Stimulated activated CD8-positive, alpha-beta memory T cell treated with anti-CD3 and anti-CD28 coated beads, Interleukin-2, amount 100 ng/mL, for 48 hours (primary cell): ENCODE data around the gene ANTXR1.

ENCODE experiments used
- DNase-seq, 2 donors: peaks; one replicate each; pipeline ENCODE4 v3.0.0-alpha.2; 2020; ENCODE audit warnings: low read depth in 2 of 2

Gene ANTXR1

DNA sequence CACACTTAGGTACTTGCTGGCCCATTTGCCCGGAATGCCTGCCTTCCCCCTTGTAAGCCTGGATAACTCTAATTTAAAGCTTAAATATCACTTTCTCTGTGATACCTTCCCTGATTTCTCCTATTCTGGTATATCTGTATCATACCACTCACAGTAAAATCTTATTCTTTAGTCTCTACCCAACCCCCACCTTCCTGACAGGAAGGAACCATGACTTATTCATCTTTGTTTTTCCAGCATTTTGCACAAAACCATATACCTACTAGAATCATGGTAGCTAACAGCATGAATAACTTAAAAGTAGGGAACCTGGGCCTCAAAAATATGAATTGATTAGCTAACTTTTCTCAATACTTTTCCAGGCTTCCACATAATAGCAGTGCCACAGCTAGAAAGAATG is 262.5 kb downstream of the ANTXR1 start:
- DNase-seq, result no peak

DNA sequence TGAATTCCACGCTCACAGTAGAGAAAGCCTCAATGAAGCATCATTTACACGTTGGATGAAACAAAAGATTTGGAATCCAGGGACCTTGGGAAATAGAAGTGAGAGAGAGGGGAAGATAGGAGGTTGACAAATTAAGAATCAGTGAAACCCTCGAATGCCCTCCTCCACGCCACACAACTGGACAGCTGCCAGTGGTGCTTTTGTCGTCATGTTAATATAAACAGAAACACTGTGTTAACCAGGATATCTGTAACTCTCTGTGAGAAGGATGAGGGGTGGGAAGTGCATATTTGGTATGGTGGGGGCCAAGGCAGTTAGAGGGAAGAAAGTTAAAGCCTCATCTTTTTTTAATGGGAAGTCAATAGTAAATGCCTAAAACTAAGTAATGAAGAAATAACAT is 265.4 kb downstream of the ANTXR1 start:
- DNase-seq, result no peak

DNA sequence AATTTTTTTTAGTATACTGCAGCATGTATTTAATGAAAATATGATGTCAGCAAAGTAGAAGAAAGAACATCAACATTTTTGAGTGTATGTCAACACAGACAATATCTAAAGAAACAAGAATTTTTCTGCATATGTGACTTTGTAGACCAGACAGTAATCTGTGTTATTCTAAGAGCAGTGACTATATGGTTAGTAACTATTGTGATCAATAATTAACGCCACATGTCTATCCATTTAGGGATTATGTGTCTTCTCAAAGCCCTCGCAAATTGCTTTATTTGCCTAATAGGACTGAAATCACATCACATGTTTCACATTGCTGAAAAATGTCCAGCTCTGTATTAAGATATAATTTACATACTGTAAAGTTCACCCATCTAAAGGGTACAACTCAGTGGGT is 266.2 kb downstream of the ANTXR1 start:
- DNase-seq, result no peak

DNA sequence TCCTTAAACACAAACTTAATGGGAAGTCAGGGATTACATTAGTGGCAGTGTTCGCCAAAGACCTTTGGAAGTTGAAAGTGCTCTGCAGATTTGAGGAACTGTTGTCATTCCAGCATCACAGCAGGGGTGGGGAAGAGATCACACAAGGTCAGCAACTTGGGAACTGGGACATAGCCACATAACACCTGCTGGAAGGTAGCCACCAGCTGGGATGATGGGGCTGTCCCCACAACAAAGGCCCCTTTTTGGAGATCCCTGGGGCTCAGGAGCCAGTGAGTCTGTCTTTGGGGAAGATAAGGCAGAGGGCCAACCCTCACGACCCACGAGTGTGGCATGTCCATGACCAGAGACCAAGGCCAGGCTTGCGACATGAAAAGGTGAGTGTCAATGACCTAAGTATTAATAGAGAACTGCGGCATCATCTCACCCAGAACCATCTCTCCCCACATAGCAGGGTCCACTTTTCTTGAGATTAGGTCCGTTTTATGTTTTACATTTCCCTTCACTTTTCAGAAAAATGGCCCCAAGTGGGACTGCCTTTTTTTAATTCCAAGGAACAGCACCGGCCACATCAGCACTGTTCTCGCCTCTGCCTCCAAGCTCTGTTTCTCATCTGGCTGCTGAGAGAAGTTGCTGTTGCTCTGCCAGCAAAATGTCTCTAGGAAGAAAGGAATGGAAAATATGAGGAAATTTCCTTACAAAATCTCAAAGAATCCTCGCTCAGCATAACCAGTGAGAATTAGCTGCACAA is 267.1 kb downstream of the ANTXR1 start:
- DNase-seq, result no peak

DNA sequence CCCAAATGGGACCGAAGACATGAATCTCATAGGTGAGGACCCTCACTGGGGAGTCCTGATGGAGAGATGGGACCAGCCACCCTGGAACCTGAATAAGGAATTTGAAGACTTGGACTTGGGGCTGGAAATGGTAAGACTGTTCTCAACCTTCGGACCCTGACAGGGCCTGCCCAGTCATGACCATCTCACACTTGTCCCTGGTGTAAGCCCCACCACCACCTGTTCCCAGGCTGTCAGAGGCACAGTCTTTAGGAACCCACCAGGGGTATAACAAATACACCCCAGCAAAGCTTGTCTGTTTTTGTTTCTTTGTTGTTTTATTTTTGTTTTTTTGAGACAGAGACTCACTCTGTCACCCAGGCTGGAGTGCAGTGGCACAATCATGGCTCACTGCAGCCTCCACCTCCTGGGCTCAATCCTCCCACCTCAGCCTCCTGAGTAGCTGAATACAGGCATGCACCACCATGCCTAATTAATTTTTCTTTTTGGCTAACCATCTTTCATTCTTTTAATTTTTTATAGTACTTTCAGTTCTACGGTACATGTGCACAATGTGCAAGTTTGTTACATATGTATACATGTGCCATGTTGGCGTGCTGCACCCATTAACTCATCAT is 267.9 kb downstream of the ANTXR1 start:
- DNase-seq, result no peak

DNA sequence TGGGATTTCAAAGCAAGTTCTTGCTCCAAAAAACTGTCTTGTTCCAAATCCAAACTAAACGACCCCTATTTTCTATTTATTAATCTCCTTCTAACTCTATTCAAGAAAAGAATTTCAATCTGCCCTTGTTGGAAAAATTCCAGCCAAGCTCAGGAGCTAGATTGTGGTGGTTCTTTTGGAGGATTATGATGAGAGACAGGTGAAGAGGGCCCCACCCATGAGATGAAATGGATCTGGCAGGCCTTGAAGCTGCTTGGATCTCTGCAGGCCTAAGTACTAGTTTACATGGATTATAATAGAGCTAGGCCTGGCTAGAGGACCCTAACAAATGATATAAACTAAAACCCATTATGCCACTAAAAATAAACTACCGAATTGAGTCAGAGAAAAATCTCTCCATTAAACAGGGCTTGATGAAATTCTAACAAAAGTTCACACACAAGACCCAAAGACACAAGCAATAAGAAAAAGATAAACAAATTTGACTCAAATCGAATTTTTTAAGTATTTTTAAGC is 272.5 kb downstream of the ANTXR1 start:
- no peak for DNase-seq

DNA sequence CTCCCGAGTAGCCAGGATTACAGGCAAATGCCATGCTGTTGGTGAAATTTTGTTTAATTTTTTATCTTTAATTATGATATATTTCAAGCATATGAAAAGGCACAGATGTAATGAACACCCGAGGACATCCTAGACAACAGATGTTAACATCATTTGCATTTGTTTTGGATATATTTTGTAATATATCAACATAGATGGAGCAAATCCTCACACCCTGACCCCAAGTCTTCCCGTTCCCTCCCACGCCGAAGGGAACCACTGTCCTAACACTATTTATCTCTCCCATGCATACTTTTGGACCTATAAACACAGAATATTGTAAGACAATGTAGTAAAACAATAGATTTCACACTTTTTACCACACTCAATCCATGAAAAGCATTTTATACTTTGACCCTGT is 274.6 kb downstream of the ANTXR1 start:
- no peak for DNase-seq

DNA sequence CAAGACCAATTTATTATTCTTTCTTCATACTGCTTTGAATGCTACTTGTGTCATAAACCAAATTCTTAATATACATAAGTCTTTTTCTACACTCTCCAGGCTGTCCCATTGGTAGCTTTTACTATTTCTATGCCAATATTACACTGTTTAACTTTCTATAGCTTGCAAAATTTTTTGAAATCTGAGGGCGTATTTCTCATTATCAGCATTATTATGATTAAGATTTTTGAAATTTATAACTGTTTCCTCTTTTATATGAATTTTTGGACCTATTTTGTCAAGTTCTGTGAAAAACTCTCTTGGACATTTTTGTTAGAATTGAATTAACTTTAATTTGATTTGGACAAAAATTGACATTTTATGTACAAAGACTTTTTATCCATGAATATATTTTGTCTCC is 275.4 kb downstream of the ANTXR1 start:
- DNase-seq, result no peak

DNA sequence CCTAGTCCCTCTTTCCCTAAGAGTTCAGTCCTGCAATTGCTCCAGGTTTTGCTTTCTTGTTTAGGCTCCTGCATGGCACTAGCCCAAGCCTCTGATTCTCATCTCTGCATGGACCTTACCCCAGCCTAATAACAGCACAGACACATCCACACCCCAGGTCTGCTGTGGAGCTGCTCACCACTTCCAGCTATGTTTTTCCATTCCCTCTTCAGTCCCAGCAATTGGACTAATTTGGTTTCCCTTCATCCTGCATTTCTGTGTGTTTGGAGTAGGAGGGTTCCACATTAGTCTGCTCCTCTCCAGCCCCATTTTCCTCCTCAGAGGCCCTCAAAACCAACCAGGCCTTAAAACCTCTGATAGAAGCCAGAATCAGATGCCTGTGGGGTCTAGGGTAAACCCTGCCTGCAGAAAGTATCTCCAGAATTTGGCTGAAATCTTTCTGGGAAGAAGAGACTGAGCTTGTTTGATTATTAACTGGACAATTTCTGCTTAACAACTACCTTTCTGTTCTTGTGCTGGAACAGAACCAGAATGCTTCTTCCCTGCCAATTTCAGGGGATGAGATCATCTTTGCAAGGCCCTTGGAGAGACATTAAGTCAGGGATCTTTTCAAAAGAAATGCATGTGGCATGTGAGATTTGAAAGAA is 278.1 kb downstream of the ANTXR1 start:
- DNase-seq, result no peak

DNA sequence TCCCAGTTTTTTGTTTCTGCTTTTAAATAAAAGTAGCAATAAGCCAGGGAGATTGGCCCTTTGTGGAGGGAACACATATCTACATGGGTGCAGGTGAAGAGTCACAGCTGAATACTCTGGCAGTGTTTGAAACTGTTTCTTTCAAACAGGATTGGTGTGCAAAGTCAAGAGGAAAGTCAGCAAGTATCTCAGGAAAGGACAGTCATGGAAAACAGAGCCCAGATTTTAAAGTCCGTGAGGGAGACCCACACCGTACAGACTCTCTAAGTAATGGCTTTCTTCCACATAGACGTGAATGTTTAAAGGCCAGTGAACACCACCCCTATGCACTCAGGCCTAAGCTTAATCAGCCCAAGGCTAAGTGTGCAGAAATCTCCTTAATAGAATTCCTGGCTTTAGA is 278.7 kb downstream of the ANTXR1 start:
- no peak for DNase-seq

DNA sequence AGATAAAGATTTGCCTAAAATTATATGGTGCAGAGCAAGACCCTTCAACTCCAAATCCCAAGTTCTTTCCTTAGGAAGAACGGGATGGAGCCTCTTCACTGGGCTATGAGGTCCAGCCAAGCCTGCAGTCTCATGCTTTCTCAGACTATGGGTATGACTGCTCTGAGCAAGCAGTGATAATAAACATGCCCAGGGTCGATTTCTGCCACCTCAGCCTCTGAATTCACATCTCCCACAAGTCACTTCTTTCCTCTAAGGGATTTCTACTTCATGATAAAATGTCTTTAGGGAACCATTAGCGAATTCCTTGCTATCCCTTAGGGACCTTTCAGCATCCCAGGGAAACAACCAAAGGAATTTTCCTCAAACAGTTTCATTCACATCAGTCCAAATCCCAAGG is 279.3 kb downstream of the ANTXR1 start:
- no peak for DNase-seq

DNA sequence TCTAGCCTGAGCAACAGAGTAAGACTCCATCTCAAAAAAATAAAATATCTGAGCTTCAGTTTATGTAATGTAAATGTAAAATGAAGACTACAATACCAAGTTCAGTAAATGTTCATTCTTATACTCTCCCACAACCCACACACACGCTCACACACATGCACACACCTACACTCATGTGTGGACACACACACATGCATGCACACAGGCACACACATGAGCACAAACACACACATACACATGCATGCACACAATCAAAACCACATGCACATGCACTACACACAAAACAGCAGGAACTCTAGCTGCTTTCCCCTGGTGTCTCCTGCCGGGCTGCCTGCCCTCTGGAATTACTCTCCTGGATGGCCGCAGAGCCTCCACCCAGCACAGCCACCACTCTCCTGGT is 283.4 kb downstream of the ANTXR1 start:
- DNase-seq, result no peak

DNA sequence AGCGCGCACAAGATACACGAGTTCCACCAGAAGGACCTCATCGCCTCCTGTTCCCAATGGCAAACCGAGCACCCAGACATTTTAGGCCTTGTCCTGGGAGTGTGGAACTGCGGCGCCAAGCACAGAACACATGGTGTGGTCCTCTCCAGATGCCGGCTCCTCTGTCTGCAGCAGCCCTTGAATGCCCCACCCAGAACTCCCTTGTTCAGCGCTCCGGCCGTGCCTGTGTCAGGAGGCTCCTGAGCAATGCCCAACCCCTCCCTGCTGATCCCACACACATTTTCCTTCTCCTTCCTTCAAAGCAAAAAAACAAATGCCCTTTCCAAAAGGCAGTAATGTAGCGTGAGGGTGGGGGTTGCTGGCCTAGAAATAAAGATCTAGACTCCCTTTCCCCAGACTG is 284.2 kb downstream of the ANTXR1 start:
- no peak for DNase-seq

DNA sequence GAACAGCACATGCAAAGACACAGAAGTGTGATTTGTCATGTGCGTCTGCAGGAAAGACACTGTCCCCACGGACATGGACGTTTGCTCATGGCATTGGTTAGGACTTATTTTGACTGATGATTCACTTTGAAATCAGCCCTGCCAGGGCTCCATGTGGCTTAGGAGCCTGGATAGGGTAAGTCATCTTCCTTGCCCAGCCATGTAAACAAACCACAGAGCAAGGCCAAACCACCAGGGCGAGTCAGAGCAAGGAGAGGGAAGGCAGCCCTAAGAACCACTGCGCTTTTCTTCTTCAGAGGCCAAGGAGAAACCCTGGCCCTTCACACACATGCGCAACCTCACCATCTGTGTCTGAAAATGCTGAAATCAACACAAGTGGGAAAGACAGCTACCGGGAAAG is 285.3 kb downstream of the ANTXR1 start:
- DNase-seq, result no peak

DNA sequence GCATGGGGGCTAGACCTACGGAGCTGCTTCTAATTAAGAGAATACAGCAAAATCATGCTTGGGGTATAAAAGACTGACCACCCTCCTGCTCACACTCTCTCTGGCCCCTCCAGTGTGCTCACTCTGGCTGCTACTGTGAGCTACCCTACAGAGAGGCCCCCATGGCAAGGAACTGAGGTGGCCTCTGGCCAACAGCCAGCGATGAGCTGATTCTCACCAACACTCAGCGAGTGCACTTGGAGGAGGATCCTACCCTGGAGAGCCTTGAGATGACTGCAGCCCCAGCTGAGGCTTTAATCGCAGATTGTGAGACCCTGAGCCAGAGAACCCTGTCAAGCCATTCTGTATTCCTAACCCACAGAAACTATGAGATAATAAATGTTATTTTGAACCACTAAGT is 285.9 kb downstream of the ANTXR1 start:
- no peak for DNase-seq
